Measurements from ENCODE around the gene CAMTA1.

DNA sequence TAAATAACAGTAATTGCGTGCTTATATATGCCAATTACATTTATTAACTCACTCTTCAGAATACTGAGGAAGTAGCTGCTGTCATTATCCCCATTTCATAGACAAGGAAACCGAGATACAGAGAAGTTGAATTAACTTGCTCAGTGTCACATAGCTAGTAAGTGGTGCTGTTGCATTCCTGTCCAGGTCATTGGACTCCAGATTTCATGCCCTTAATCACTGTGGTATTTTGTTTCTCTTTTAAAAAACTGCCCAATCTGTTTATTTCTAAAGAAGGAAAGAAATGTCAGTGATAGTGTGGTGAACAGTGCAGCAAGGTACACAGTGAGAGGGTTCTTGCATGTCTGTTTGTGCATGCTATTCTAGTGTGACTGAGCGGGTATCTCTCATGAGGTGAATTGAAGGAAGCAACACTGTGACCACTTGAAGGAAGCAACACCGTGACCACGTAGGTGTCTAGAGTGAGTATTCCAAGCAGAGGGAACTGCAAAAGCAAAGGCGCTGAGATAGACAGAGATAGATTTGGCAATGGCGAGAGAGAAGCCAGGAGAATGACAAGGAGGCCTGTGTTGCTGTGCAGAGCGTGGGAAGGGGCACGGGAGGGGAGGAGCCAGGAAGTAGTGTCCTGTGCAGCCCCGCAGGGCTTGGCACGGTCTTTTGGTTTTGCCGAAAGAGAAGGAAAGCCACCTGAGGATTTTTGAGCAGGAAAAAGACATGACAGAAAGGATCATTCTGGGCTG is 95.9 kb downstream of the CAMTA1 start:
- TF ChIP-seq, protein P1, sequence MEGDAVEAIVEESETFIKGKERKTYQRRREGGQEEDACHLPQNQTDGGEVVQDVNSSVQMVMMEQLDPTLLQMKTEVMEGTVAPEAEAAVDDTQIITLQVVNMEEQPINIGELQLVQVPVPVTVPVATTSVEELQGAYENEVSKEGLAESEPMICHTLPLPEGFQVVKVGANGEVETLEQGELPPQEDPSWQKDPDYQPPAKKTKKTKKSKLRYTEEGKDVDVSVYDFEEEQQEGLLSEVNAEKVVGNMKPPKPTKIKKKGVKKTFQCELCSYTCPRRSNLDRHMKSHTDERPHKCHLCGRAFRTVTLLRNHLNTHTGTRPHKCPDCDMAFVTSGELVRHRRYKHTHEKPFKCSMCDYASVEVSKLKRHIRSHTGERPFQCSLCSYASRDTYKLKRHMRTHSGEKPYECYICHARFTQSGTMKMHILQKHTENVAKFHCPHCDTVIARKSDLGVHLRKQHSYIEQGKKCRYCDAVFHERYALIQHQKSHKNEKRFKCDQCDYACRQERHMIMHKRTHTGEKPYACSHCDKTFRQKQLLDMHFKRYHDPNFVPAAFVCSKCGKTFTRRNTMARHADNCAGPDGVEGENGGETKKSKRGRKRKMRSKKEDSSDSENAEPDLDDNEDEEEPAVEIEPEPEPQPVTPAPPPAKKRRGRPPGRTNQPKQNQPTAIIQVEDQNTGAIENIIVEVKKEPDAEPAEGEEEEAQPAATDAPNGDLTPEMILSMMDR (conservative IDR thresholded peaks at IDR 0.05; ENCODE audit: low read length): no peak
- no peak for TF ChIP-seq EZH2phosphoT487 (IDR thresholded peaks at IDR 0.05; ENCODE audit: borderline replicate concordance, low read depth, low read length)
